RWPE1 (cell line): Measurements from ENCODE around the gene TMEM240.
"Not testable (repeated sequence)": the region's sequence is repeated elsewhere in the genome, so short reads cannot be mapped to it uniquely, and the experiment has no call there.

ENCODE experiments used
- CTCF ChIA-PET: fragments of 350-600 bp; sonication (Branson Sonifier 250); formaldehyde crosslinking; extraction: SDS; loops from one replicate; lab custom pipeline; 2021; lab: Yijun Ruan, JAX
- POLR2A ChIA-PET: fragments of 400-600 bp; formaldehyde crosslinking; extraction: SDS; loops from one replicate; lab custom pipeline; 2020; ENCODE audit warnings: antibody characterized with exemption; ENCODE audit not compliant: low non-redundant PET; lab: Yijun Ruan, JAX
- DNase-seq: peaks from one replicate; pipeline ENCODE4 v3.0.0; 2012; ENCODE audit warnings: low spot score
- H3K27ac ChIP-seq: fragments of 450-650 bp; 2 replicates; pipeline ENCODE4 v1.5.1; 2017
- CTCF ChIP-seq: fragments of 450-650 bp; conservative IDR thresholded peaks from 2 replicates; pipeline ENCODE4 v1.5.1; 2017; ENCODE audit warnings: low read depth, mild to moderate bottlenecking

Gene TMEM240

GRCh38 chr1:1531947-1532346 is 8.5 kb downstream of the TMEM240 start:
- ChIA-PET POLR2A (no interaction called here), CTCF (no interaction called here)
- no peak overlapping the region for H3K27ac ChIP-seq
- DNase-seq: no peak
- TF ChIP-seq CTCF: no peak

- TF ChIP-seq CTCF: no peak
Measured at GRCh38 chr1:1529936-1530335, 10.5 kb downstream of the TMEM240 start.

GRCh38 chr1:1529321-1529720 is 11.1 kb downstream of the TMEM240 start:
- DNase-seq: no peak
- POLR2A ChIA-PET: no interaction called here
- H3K27ac ChIP-seq: no peak overlapping the region
- CTCF ChIA-PET: interaction anchor here (0.6 kb wide), 3 partner anchors 14 to 161 kb away, joined by 3 read pairs; no protein-coding TSS in a partner anchor
- TF ChIP-seq CTCF: no peak

More at GRCh38 chr1:1529936-1530335, 10.5 kb downstream of the TMEM240 start:
- POLR2A ChIA-PET: no interaction called here
- H3K27ac ChIP-seq: no peak overlapping the region
- CTCF ChIA-PET: interaction anchor here (0.6 kb wide), 2 partner anchors 14 to 161 kb away, joined by 3 read pairs; no protein-coding TSS in a partner anchor
- no peak for DNase-seq

GRCh38 chr1:1528301-1529267 is 11.8 kb downstream of the TMEM240 start:
- POLR2A ChIA-PET: no interaction called here
- DNase-seq: no peak
- CTCF ChIA-PET: interaction anchor here (0.6 kb wide), 1 partner anchor 24 kb away, joined by 3 read pairs; no protein-coding TSS in a partner anchor
- H3K27ac ChIP-seq: no peak overlapping the region
- no peak for TF ChIP-seq CTCF

GRCh38 chr1:1527092-1527816 is 13.2 kb downstream of the TMEM240 start:
- CTCF ChIA-PET: no interaction called here

GRCh38 chr1:1526476-1526875 is 13.9 kb downstream of the TMEM240 start:
- H3K27ac ChIP-seq, POLR2A ChIA-PET, CTCF ChIA-PET, DNase-seq: not testable (repeated sequence)

More at GRCh38 chr1:1527092-1527816, 13.2 kb downstream of the TMEM240 start:
- H3K27ac ChIP-seq: no peak overlapping the region
- no peak for DNase-seq
- POLR2A ChIA-PET: no interaction called here
- no peak for TF ChIP-seq CTCF

GRCh38 chr1:1524750-1525383 is 15.6 kb downstream of the TMEM240 start:
- POLR2A ChIA-PET, H3K27ac ChIP-seq, DNase-seq, CTCF ChIA-PET: not testable (repeated sequence)

GRCh38 chr1:1523651-1524050 is 16.8 kb downstream of the TMEM240 start:
- POLR2A ChIA-PET, H3K27ac ChIP-seq, DNase-seq: not testable (repeated sequence)
- CTCF ChIA-PET: interaction anchor here (0.6 kb wide), 1 partner anchor 13 kb away, joined by 3 read pairs; no protein-coding TSS in a partner anchor

- H3K27ac ChIP-seq, DNase-seq, POLR2A ChIA-PET, CTCF ChIA-PET: not testable (repeated sequence)
Measured at GRCh38 chr1:1523226-1523625, 17.2 kb downstream of the TMEM240 start.

GRCh38 chr1:1522536-1522935 is 17.9 kb downstream of the TMEM240 start:
- DNase-seq, H3K27ac ChIP-seq, CTCF ChIA-PET, POLR2A ChIA-PET: not testable (repeated sequence)
